ENCODE measurements around the gene CADPS2.

The CADPS2 gene

GRCh38 chr7:122629412-122629953, 256.8 kb downstream of the CADPS2 start:
- TF ChIP-seq CTCF (IDR thresholded peaks at IDR 0.05; ENCODE audit: low read depth, low read length, missing control alignments): no peak
- DNase-seq (ENCODE audit: extremely low read depth, low read depth): no peak
- H3K4me3 ChIP-seq (replicated peaks; ENCODE audit: low read depth, low read length): no peak overlapping the region

GRCh38 chr7:122628651-122629411, 257.4 kb downstream of the CADPS2 start:
- DNase-seq (ENCODE audit: extremely low read depth, low read depth): no peak
- TF ChIP-seq CTCF (IDR thresholded peaks at IDR 0.05; ENCODE audit: low read depth, low read length, missing control alignments): no peak
- H3K4me3 ChIP-seq (replicated peaks; ENCODE audit: low read depth, low read length): no peak overlapping the region

- no peak for TF ChIP-seq CTCF (IDR thresholded peaks at IDR 0.05; ENCODE audit: low read depth, low read length, missing control alignments)
- H3K4me3 ChIP-seq (replicated peaks; ENCODE audit: low read depth, low read length): no peak overlapping the region
- DNase-seq (ENCODE audit: extremely low read depth, low read depth): no peak
Observed at GRCh38 chr7:122626785-122627184, 259.5 kb downstream of the CADPS2 start.

- no peak for TF ChIP-seq CTCF (IDR thresholded peaks at IDR 0.05; ENCODE audit: low read depth, low read length, missing control alignments)
- DNase-seq (ENCODE audit: extremely low read depth, low read depth): no peak
- no peak overlapping the region for H3K4me3 ChIP-seq (replicated peaks; ENCODE audit: low read depth, low read length)
Observed at GRCh38 chr7:122622682-122623081, 263.6 kb downstream of the CADPS2 start.

- H3K4me3 ChIP-seq (replicated peaks; ENCODE audit: low read depth, low read length): no peak overlapping the region
- TF ChIP-seq CTCF (IDR thresholded peaks at IDR 0.05; ENCODE audit: low read depth, low read length, missing control alignments): no peak
- no peak for DNase-seq (ENCODE audit: extremely low read depth, low read depth)
Observed at GRCh38 chr7:122619664-122620063, 266.6 kb downstream of the CADPS2 start.

GRCh38 chr7:122618585-122619189, 267.6 kb downstream of the CADPS2 start:
- no peak for DNase-seq (ENCODE audit: extremely low read depth, low read depth)
- TF ChIP-seq CTCF (IDR thresholded peaks at IDR 0.05; ENCODE audit: low read depth, low read length, missing control alignments): no peak
- H3K4me3 ChIP-seq (replicated peaks; ENCODE audit: low read depth, low read length): no peak overlapping the region
